Measurements from ENCODE around the gene FUT6.
"Not testable (repeated sequence)": the region's sequence is repeated elsewhere in the genome, so short reads cannot be mapped to it uniquely, and the experiment has no call there.

- not testable (repeated sequence) for TF ChIP-seq CTCF (conservative IDR thresholded peaks at IDR 0.05 in 1 of 2, IDR thresholded peaks at IDR 0.05 in 1 of 2; ENCODE audit: low read depth in 1 of 2, low read length in 2 of 2); EZH2 (IDR thresholded peaks at IDR 0.05; ENCODE audit: low read length, missing control alignments)
These were observed 14.6 kb upstream of the FUT6 start for GRCh38 chr19:5854121-5854520.
